Measurements from ENCODE around the gene LEF1. TPM values are rescaled to one million over a fixed set of nuclear protein-coding genes. Genes with fewer than 3 reads are reported as not detected.

Gene LEF1
- total RNA-seq, 2 donors from 2014 or later, result 3.4 TPM; not detected in 1

GRCh38 chr4:108188770-108189169 is 20.0 kb upstream of the LEF1 start:
- Histone ChIP-seq H3K9me3 (no peaks in the 10 kb centered on the region), H3K27me3 (no peaks in the 10 kb centered on the region), H3K4me1 (no peaks in the 10 kb centered on the region), H3K4me3 (no peak overlapping the region), H3K36me3 (no peaks in the 10 kb centered on the region), H3K27ac (no peak overlapping the region)
- TF ChIP-seq, protein P1, sequence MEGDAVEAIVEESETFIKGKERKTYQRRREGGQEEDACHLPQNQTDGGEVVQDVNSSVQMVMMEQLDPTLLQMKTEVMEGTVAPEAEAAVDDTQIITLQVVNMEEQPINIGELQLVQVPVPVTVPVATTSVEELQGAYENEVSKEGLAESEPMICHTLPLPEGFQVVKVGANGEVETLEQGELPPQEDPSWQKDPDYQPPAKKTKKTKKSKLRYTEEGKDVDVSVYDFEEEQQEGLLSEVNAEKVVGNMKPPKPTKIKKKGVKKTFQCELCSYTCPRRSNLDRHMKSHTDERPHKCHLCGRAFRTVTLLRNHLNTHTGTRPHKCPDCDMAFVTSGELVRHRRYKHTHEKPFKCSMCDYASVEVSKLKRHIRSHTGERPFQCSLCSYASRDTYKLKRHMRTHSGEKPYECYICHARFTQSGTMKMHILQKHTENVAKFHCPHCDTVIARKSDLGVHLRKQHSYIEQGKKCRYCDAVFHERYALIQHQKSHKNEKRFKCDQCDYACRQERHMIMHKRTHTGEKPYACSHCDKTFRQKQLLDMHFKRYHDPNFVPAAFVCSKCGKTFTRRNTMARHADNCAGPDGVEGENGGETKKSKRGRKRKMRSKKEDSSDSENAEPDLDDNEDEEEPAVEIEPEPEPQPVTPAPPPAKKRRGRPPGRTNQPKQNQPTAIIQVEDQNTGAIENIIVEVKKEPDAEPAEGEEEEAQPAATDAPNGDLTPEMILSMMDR (IDR thresholded peaks at IDR 0.05), result no peak
- DNase-seq (ENCODE audit: low spot score), result no peak

DNA sequence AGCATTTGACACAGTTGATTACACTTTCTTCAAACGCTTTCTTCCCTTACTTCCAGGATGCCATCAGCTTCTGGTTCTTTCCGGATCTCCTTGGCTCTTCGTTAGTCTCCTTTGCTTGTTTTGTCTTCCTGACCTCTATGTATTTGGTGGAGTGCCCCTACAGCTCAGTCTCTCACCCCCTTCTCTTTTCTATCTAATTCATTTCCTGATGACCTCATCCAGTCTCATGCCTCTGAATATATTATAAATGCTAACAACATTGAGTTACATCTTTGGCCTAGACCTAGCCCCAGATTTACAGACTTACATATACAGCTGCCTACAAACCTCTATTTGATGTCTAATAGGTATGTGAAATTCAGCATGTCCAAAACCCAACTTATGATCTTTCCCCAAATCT is 16.5 kb upstream of the LEF1 start:
- Histone ChIP-seq H3K27me3 (no peaks in the 10 kb centered on the region), H3K9me3 (no peaks in the 10 kb centered on the region), H3K4me1 (no peaks in the 10 kb centered on the region), H3K27ac (no peak overlapping the region), H3K4me3 (no peak overlapping the region), H3K36me3 (no peaks in the 10 kb centered on the region)
- no peak for DNase-seq (ENCODE audit: low spot score)
- TF ChIP-seq, protein P1 (IDR thresholded peaks at IDR 0.05), result no peak

DNA sequence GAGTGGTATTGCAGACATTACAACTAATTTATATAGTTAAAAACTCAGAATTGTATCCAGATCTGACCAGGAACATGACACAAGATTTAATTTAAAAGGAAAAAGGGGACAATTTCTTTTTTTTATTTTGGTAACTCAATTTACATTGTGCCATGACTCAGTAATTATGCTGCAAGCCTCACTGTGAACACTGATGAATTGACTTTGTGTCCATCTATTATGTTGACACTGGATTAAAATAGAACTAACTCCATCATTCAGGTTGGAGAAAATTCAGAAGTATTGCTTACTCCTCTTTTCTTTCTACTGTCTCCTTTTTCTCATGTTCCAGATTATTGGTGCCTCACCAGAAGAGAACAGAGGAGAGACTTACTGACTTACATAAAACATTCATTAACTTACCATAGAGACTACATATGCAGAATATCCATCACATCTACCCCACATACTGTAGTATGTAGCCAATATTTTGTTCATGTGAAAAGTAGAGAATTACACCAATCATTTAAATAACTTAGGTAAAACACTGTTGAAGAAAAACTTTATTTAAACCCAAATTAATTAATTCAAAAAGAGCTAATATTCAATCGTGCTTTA is 15.8 kb upstream of the LEF1 start:
- H3K9me3 ChIP-seq, result no peaks in the 10 kb centered on the region
- H3K27ac ChIP-seq, result no peak overlapping the region
- DNase-seq (ENCODE audit: low spot score), result no peak
- TF ChIP-seq, protein P1 (IDR thresholded peaks at IDR 0.05), result no peak
- H3K4me1 ChIP-seq, result no peaks in the 10 kb centered on the region
- H3K36me3 ChIP-seq, result no peaks in the 10 kb centered on the region
- no peaks in the 10 kb centered on the region for H3K27me3 ChIP-seq
- no peak overlapping the region for H3K4me3 ChIP-seq

DNA sequence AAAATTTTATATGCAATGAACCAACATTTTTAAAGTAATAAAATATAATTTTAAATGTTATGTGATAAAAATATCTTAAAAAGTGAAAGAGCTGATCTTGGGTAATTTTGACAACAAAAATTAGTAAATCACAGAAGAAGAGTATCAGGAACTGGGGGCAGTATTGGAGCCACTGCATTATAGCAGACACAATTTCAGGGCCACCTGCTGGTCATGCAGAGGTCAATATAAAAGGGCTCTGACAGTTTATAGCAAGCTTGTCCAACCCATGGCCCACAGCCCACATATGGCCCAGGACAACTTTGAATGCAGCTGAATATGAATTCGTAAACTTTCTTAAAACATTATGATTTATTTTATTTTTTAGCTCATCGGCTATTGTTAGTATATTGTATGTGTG is 13.0 kb upstream of the LEF1 start:
- no peaks in the 10 kb centered on the region for H3K36me3 ChIP-seq
- H3K27ac ChIP-seq, result no peak overlapping the region
- H3K27me3 ChIP-seq, result no peaks in the 10 kb centered on the region
- no peak overlapping the region for H3K4me3 ChIP-seq
- H3K9me3 ChIP-seq, result no peaks in the 10 kb centered on the region
- TF ChIP-seq, protein P1 (IDR thresholded peaks at IDR 0.05), result no peak
- H3K4me1 ChIP-seq, result no peaks in the 10 kb centered on the region
- no peak for DNase-seq (ENCODE audit: low spot score)

- H3K27me3 ChIP-seq, result no peaks in the 10 kb centered on the region
- H3K36me3 ChIP-seq, result no peaks in the 10 kb centered on the region
- TF ChIP-seq, protein P1 (IDR thresholded peaks at IDR 0.05), result no peak
- H3K4me1 ChIP-seq, result no peaks in the 10 kb centered on the region
- DNase-seq (ENCODE audit: low spot score), result no peak
- H3K27ac ChIP-seq, result no peak overlapping the region
- no peaks in the 10 kb centered on the region for H3K9me3 ChIP-seq
- H3K4me3 ChIP-seq, result no peak overlapping the region
These were observed 11.8 kb upstream of the LEF1 start for GRCh38 chr4:108180513-108180912.

DNA sequence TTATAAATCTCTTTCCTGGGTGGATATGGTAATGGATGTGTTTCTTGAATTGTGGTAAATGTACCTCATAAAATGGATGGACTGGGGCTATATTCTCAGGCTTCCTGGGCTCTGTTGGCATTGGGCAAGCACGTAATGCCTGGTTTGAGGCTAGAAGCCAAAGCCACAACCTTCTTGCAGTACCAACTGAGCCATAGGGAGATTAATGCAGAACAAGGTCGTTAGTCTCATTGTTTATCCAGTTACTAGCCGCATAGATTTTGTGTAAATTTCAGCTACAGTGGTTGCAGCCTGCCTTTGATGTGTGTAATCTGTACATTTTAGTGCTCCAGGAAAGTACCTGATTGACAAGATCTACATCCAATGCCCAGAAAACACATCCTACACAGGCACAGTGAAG is 7.2 kb upstream of the LEF1 start:
- TF ChIP-seq, protein P1 (IDR thresholded peaks at IDR 0.05), result no peak
- Histone ChIP-seq H3K4me3 (no peak overlapping the region), H3K27ac (no peak overlapping the region), H3K36me3 (no peaks in the 10 kb centered on the region), H3K27me3 (peaks cover 8 to 26% of the 10 kb centered on the region in 2 donors), H3K9me3 (no peaks in the 10 kb centered on the region), H3K4me1 (peaks cover 0 to 23% of the 10 kb centered on the region in 2 donors)
- DNase-seq (ENCODE audit: low spot score), result no peak

All from right atrium auricular region (tissue), 2 donors.